MM.1S (cell line): ENCODE measurements around the gene PRTG.

Experiments
- DNase-seq: peaks from one replicate; pipeline ENCODE4 v3.0.0-alpha.2; 2015
- H2AFZ ChIP-seq: fragments of 300-600 bp; sonication (generic); 2 replicates; pipeline ENCODE4 v1.6.0; 2016; ENCODE audit warnings: antibody characterized with exemption, low read length
- H3F3A ChIP-seq: fragments of 300-600 bp; sonication (generic); 2 replicates; pipeline ENCODE4 v1.6.1; 2016; ENCODE audit warnings: mild to moderate bottlenecking, antibody characterized with exemption, low read length, moderate library complexity, mixed read lengths; ENCODE audit not compliant: insufficient read depth
- H3K27ac ChIP-seq: fragments of 300-600 bp; sonication (generic); 2 replicates; pipeline ENCODE4 v1.5.1; 2016; ENCODE audit warnings: mild to moderate bottlenecking, low read length
- H3K27me3 ChIP-seq: fragments of 300-600 bp; sonication (generic); replicated peaks from 2 replicates; pipeline ENCODE4 v1.6.0; 2016; ENCODE audit warnings: low read length; ENCODE audit not compliant: insufficient read depth
- H3K36me3 ChIP-seq: fragments of 300-600 bp; sonication (generic); replicated peaks from 2 replicates; pipeline ENCODE4 v1.6.1; 2016; ENCODE audit warnings: mild to moderate bottlenecking, low read length, mixed read lengths; ENCODE audit not compliant: insufficient read depth
- H3K4me1 ChIP-seq: fragments of 300-600 bp; sonication (generic); 2 replicates; pipeline ENCODE4 v1.6.1; 2016; ENCODE audit warnings: low read length, mixed read lengths
- H3K4me2 ChIP-seq: fragments of 300-600 bp; sonication (generic); 2 replicates; pipeline ENCODE4 v1.6.0; 2016; ENCODE audit warnings: low read depth, low read length
- H3K4me3 ChIP-seq: fragments of 300-600 bp; sonication (generic); 2 replicates; pipeline ENCODE4 v1.5.1; 2016; ENCODE audit warnings: low read length, mixed read lengths
- H3K79me2 ChIP-seq: fragments of 300-600 bp; sonication (generic); 2 replicates; pipeline ENCODE4 v1.6.1; 2016; ENCODE audit warnings: mixed run types, low read length, mixed read lengths
- H3K9ac ChIP-seq: fragments of 300-600 bp; sonication (generic); 2 replicates; pipeline ENCODE4 v1.6.1; 2016; ENCODE audit warnings: low read length, mixed read lengths
- H3K9me2 ChIP-seq: fragments of 300-600 bp; sonication (generic); replicated peaks from 2 replicates; pipeline ENCODE4 v1.6.1; 2016; ENCODE audit warnings: mild to moderate bottlenecking, low read length, mixed read lengths; ENCODE audit not compliant: insufficient read depth
- H3K9me3 ChIP-seq: fragments of 300-600 bp; sonication (generic); replicated peaks from 2 replicates; pipeline ENCODE4 v1.6.1; 2016; ENCODE audit warnings: mild to moderate bottlenecking, low read length, mixed read lengths; ENCODE audit not compliant: insufficient read depth
- H4K20me1 ChIP-seq: fragments of 300-600 bp; sonication (generic); 2 replicates; pipeline ENCODE4 v1.6.1; 2016; ENCODE audit warnings: mild to moderate bottlenecking, low read length, moderate library complexity, mixed read lengths; ENCODE audit not compliant: insufficient read depth
- EZH2 ChIP-seq: fragments of 300-600 bp; sonication (generic); optimal IDR thresholded peaks from 2 replicates; pipeline ENCODE3; 2017; ENCODE audit warnings: low read depth, mild to moderate bottlenecking, antibody characterized with exemption, low read length, mixed read lengths
- EZH2phosphoT487 ChIP-seq: fragments of 300-600 bp; sonication (generic); IDR thresholded peaks from 2 replicates; pipeline ENCODE4 v1.6.1; 2018; ENCODE audit warnings: antibody characterized with exemption, low read length
- TF ChIP-seq, protein P1 (sequence below): fragments of 300-600 bp; sonication (generic); IDR thresholded peaks from 2 replicates; pipeline ENCODE4 v1.5.1; 2016; ENCODE audit warnings: antibody characterized with exemption, low read length, mixed read lengths

PRTG gene

DNA sequence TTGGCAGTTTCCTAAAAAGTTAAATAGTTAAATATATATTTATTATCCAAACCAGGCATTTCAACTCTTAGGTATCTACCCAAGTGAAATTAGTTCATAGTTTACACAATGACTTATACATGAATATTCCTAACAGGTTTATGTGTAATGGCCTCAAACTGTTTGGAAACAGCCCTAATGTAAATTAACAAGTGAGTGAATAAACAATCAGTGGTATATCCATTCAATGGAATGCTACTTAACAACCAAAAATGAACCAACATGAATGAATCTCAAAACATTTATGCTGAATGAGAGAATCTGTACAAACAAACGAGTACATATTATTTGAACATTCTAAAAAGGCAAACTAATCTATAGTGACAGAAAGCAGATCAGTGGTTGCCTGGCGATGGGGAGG is 33.5 kb downstream of the PRTG start:
- no peak for DNase-seq
- Histone ChIP-seq H3K27ac (no peak overlapping the region), H3K9ac (no peak overlapping the region), H3K79me2 (no peaks in the 10 kb centered on the region), H4K20me1 (no peaks in the 10 kb centered on the region), H2AFZ (no peak overlapping the region), H3F3A (no peaks in the 10 kb centered on the region), H3K9me3 (no peaks in the 10 kb centered on the region), H3K27me3 (no peaks in the 10 kb centered on the region), H3K4me3 (no peak overlapping the region), H3K36me3 (no peaks in the 10 kb centered on the region), H3K4me2 (no peak overlapping the region), H3K9me2 (no peaks in the 10 kb centered on the region), H3K4me1 (no peaks in the 10 kb centered on the region)
- no peak for TF ChIP-seq EZH2
- TF ChIP-seq EZH2phosphoT487, result no peak
- TF ChIP-seq, protein P1, sequence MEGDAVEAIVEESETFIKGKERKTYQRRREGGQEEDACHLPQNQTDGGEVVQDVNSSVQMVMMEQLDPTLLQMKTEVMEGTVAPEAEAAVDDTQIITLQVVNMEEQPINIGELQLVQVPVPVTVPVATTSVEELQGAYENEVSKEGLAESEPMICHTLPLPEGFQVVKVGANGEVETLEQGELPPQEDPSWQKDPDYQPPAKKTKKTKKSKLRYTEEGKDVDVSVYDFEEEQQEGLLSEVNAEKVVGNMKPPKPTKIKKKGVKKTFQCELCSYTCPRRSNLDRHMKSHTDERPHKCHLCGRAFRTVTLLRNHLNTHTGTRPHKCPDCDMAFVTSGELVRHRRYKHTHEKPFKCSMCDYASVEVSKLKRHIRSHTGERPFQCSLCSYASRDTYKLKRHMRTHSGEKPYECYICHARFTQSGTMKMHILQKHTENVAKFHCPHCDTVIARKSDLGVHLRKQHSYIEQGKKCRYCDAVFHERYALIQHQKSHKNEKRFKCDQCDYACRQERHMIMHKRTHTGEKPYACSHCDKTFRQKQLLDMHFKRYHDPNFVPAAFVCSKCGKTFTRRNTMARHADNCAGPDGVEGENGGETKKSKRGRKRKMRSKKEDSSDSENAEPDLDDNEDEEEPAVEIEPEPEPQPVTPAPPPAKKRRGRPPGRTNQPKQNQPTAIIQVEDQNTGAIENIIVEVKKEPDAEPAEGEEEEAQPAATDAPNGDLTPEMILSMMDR, result no peak

DNA sequence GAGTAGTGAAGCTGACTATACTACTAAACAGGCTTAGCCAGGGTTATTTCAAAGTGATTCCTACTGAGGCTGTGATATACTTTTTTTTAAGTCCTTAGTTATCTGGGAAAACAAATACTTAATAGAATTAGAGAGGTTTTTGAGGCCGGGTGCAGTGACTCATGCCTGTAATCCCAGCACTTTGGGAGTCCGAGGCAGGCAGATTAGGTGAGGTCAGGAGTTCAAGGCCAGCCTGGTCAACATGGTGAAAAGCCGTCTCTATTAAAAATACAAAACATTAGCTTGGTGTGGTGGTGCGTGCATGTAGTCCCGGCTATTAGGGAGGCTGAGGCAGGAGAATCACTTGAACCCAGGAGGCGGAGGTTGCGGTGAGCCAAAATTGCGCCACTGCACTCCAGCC is 34.2 kb downstream of the PRTG start:
- Histone ChIP-seq H3K4me1 (no peaks in the 10 kb centered on the region), H3K27me3 (no peaks in the 10 kb centered on the region), H3K9me3 (no peaks in the 10 kb centered on the region), H3F3A (no peaks in the 10 kb centered on the region), H3K36me3 (no peaks in the 10 kb centered on the region), H3K79me2 (no peaks in the 10 kb centered on the region), H3K27ac (no peak overlapping the region), H3K9me2 (no peaks in the 10 kb centered on the region), H3K9ac (no peak overlapping the region), H3K4me3 (no peak overlapping the region), H2AFZ (no peak overlapping the region), H3K4me2 (no peak overlapping the region), H4K20me1 (no peaks in the 10 kb centered on the region)
- TF ChIP-seq, protein P1, result no peak
- TF ChIP-seq EZH2phosphoT487, result no peak
- TF ChIP-seq EZH2, result no peak
- no peak for DNase-seq

DNA sequence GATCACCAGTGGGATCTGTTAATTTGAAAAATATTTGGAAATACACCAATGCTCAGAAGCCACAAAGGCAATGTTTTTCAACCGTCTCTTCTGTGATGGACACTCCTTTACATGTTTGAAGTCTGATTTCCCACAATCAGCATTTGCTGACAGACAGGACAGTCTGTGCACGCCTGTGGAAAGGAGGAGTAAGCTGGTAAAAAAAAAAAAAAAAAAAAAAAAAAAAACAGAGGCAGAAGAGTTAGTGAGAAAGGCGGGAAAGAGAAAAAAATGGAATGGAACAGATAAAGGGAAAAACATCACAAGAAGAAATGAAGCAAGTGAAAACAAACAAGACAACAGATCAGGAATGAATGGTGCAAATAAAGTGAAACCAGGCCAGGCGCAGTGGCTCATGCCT is 35.0 kb downstream of the PRTG start:
- Histone ChIP-seq H3K4me3 (no peak overlapping the region), H3K9me3 (no peaks in the 10 kb centered on the region), H2AFZ (no peak overlapping the region), H3F3A (no peaks in the 10 kb centered on the region), H3K9me2 (no peaks in the 10 kb centered on the region), H4K20me1 (no peaks in the 10 kb centered on the region), H3K4me1 (no peaks in the 10 kb centered on the region), H3K9ac (no peak overlapping the region), H3K27ac (no peak overlapping the region), H3K79me2 (no peaks in the 10 kb centered on the region), H3K4me2 (no peak overlapping the region), H3K36me3 (no peaks in the 10 kb centered on the region), H3K27me3 (no peaks in the 10 kb centered on the region)
- TF ChIP-seq EZH2phosphoT487, result no peak
- TF ChIP-seq, protein P1, result no peak
- TF ChIP-seq EZH2, result no peak
- no peak for DNase-seq

DNA sequence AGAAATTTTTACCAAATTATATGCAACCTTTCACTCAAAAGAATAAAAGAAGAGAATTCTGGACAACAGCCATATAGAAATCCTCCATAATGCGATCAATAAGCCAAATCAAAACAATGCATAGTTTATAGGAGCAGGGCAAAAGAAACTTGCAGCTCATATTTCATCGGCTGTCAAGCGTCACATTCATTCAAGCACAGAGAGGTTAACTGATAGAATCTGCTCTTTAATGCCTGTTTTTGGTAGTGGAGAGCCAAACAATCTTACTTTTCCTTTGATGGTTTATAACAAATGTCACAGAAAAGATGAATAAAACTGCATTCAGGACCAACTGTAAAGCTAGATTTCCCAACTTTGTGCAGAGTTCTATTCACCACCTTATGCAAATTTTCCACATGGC is 35.4 kb downstream of the PRTG start:
- TF ChIP-seq EZH2 (no peak), EZH2phosphoT487 (no peak)
- TF ChIP-seq, protein P1, result no peak
- no peaks in the 10 kb centered on the region for H3K4me1 ChIP-seq
- no peaks in the 10 kb centered on the region for H3K9me3 ChIP-seq
- no peak overlapping the region for H3K9ac ChIP-seq
- H3K4me2 ChIP-seq, result no peak overlapping the region
- no peaks in the 10 kb centered on the region for H3K27me3 ChIP-seq
- H2AFZ ChIP-seq, result no peak overlapping the region
- no peak overlapping the region for H3K27ac ChIP-seq
- H4K20me1 ChIP-seq, result no peaks in the 10 kb centered on the region
- H3K9me2 ChIP-seq, result no peaks in the 10 kb centered on the region
- no peak for DNase-seq
- H3F3A ChIP-seq, result no peaks in the 10 kb centered on the region
- H3K79me2 ChIP-seq, result no peaks in the 10 kb centered on the region
- H3K4me3 ChIP-seq, result no peak overlapping the region
- H3K36me3 ChIP-seq, result no peaks in the 10 kb centered on the region
